Osteocyte (in vitro differentiated cells): ENCODE results near the gene SYT7. TPM values are rescaled to one million over a fixed set of nuclear protein-coding genes. Genes with fewer than 3 reads are reported as not detected.

Experiments
- DNase-seq: peaks from one replicate; pipeline ENCODE4 v3.0.0; 2021; ENCODE audit warnings: mixed read lengths; ENCODE audit not compliant: unreplicated experiment; ENCODE audit errors: extremely low spot score
- H3K27ac Mint-ChIP-seq: one replicate; pipeline ENCODE4 v1.8.0; 2021; ENCODE audit warnings: mild to moderate bottlenecking, mixed read lengths; ENCODE audit not compliant: unreplicated experiment
- H3K27me3 Mint-ChIP-seq: one replicate; pipeline ENCODE4 v1.8.0; 2021; ENCODE audit warnings: mixed read lengths; ENCODE audit not compliant: unreplicated experiment
- H3K36me3 Mint-ChIP-seq: one replicate; pipeline ENCODE4 v1.8.0; 2021; ENCODE audit warnings: mixed read lengths; ENCODE audit not compliant: unreplicated experiment
- H3K4me1 Mint-ChIP-seq: one replicate; pipeline ENCODE4 v1.8.0; 2021; ENCODE audit warnings: mixed read lengths; ENCODE audit not compliant: unreplicated experiment
- H3K4me3 Mint-ChIP-seq: one replicate; pipeline ENCODE4 v1.8.0; 2021; ENCODE audit warnings: mild to moderate bottlenecking, moderate library complexity, mixed read lengths; ENCODE audit not compliant: unreplicated experiment
- H3K9me3 Mint-ChIP-seq: one replicate; pipeline ENCODE4 v1.8.0; 2021; ENCODE audit warnings: mixed read lengths; ENCODE audit not compliant: unreplicated experiment
- CTCF ChIP-seq: fragments of 200-600 bp; sonication (generic); IDR thresholded peaks from 2 replicates; pipeline ENCODE4 v1.5.0; 2021; ENCODE audit warnings: antibody characterized with exemption, mild to moderate bottlenecking, moderate library complexity
- total RNA-seq: library from RNA; stranded (reverse); gene quantifications from 2 replicates; pipeline ENCODE4 v1.2.1, GENCODE V29; 2021

The SYT7 gene
- total RNA-seq, 1 donor from 2014 or later, result 0.11 TPM

- Mint-ChIP-seq H3K36me3 (no peaks in the 10 kb centered on the region), H3K27ac (no peak overlapping the region), H3K4me1 (peaks cover 7% of the 10 kb centered on the region), H3K27me3 (peaks cover 14% of the 10 kb centered on the region), H3K9me3 (no peaks in the 10 kb centered on the region), H3K4me3 (no peak overlapping the region)
- peak; percentile 72 for TF ChIP-seq CTCF
- no peak for DNase-seq
Observed at GRCh38 chr11:61627850-61628661, 47.2 kb upstream of the SYT7 start.

- peaks cover 7% of the 10 kb centered on the region for H3K4me1 Mint-ChIP-seq
- no peaks in the 10 kb centered on the region for H3K36me3 Mint-ChIP-seq
- H3K27ac Mint-ChIP-seq, result no peak overlapping the region
- H3K27me3 Mint-ChIP-seq, result peaks cover 14% of the 10 kb centered on the region
- H3K4me3 Mint-ChIP-seq, result no peak overlapping the region
- TF ChIP-seq CTCF, result no peak
- no peaks in the 10 kb centered on the region for H3K9me3 Mint-ChIP-seq
- DNase-seq, result no peak
Observed at GRCh38 chr11:61626580-61627380, 45.9 kb upstream of the SYT7 start.

- H3K9me3 Mint-ChIP-seq, result no peaks in the 10 kb centered on the region
- H3K4me1 Mint-ChIP-seq, result peaks cover 7% of the 10 kb centered on the region
- H3K27me3 Mint-ChIP-seq, result peaks cover 11% of the 10 kb centered on the region
- TF ChIP-seq CTCF, result no peak
- no peak overlapping the region for H3K4me3 Mint-ChIP-seq
- no peak for DNase-seq
- H3K36me3 Mint-ChIP-seq, result no peaks in the 10 kb centered on the region
- no peak overlapping the region for H3K27ac Mint-ChIP-seq
Observed at GRCh38 chr11:61625525-61625924, 44.6 kb upstream of the SYT7 start.

- Mint-ChIP-seq H3K36me3 (no peaks in the 10 kb centered on the region), H3K4me1 (peaks cover 12% of the 10 kb centered on the region), H3K9me3 (no peaks in the 10 kb centered on the region), H3K4me3 (no peak overlapping the region), H3K27ac (no peak overlapping the region), H3K27me3 (no peaks in the 10 kb centered on the region)
- DNase-seq, result no peak
- TF ChIP-seq CTCF, result no peak
Observed at GRCh38 chr11:61621917-61622585, 41.2 kb upstream of the SYT7 start.
